ENCODE data around the gene CADM1. TPM values are rescaled to one million over a fixed set of nuclear protein-coding genes. Genes with fewer than 3 reads are reported as not detected.

Gene CADM1
- total RNA-seq, 6 experiments from 2014 or later, result 21.1 to 56.7 (median 30.6) TPM

GRCh38 chr11:115304774-115305472, 199.3 kb downstream of the CADM1 start:
- Histone ChIP-seq H3K9me3 (no peaks in the 10 kb centered on the region), H3K4me3 (no peak overlapping the region), H3K4me1 (no peaks in the 10 kb centered on the region), H3K36me3 (no peaks in the 10 kb centered on the region), H3K27ac (no peak overlapping the region), H3K27me3 (no peaks in the 10 kb centered on the region)
- TF ChIP-seq CTCF (IDR thresholded peaks at IDR 0.05) (no peak), POLR2A (IDR thresholded peaks at IDR 0.05) (no peak)
- DNase-seq, result no peak
- intact Hi-C loops (cut with DNase I), result no loop called here
- WGBS (ENCODE audit: insufficient coverage, low coverage, low lambda C conversion rate, missing lambda C conversion rate), result 82% methylated on average over 5 of the region's 6 CpGs
- ATAC-seq, result no peak

- DNase-seq (no peak), ATAC-seq (no peak)
- no peaks in the 10 kb centered on the region for H3K4me1 ChIP-seq
- TF ChIP-seq CTCF (IDR thresholded peaks at IDR 0.05) (no peak), POLR2A (IDR thresholded peaks at IDR 0.05) (no peak)
- no peaks in the 10 kb centered on the region for H3K36me3 ChIP-seq
- H3K4me3 ChIP-seq, result no peak overlapping the region
- H3K27me3 ChIP-seq, result no peaks in the 10 kb centered on the region
- H3K27ac ChIP-seq, result no peak overlapping the region
- H3K9me3 ChIP-seq, result no peaks in the 10 kb centered on the region
- intact Hi-C loops (cut with DNase I), result no loop called here
- 85% methylated on average over 2 of the region's 2 CpGs for WGBS (ENCODE audit: insufficient coverage, low coverage, low lambda C conversion rate, missing lambda C conversion rate)
These were observed 200.2 kb downstream of the CADM1 start for GRCh38 chr11:115303929-115304531.

GRCh38 chr11:115302946-115303703, 201.1 kb downstream of the CADM1 start:
- intact Hi-C loops (cut with DNase I), result no loop called here
- H3K9me3 ChIP-seq, result no peaks in the 10 kb centered on the region
- H3K4me3 ChIP-seq, result no peak overlapping the region
- TF ChIP-seq POLR2A (IDR thresholded peaks at IDR 0.05) (no peak), CTCF (IDR thresholded peaks at IDR 0.05) (no peak)
- no peaks in the 10 kb centered on the region for H3K4me1 ChIP-seq
- H3K27ac ChIP-seq, result no peak overlapping the region
- no peaks in the 10 kb centered on the region for H3K36me3 ChIP-seq
- 59% methylated on average over 5 of the region's 5 CpGs for WGBS (ENCODE audit: insufficient coverage, low coverage, low lambda C conversion rate, missing lambda C conversion rate)
- ATAC-seq, result no peak
- H3K27me3 ChIP-seq, result no peaks in the 10 kb centered on the region
- DNase-seq, result no peak

GRCh38 chr11:115300660-115301428, 203.4 kb downstream of the CADM1 start:
- Histone ChIP-seq H3K4me3 (no peak overlapping the region), H3K27ac (no peak overlapping the region), H3K27me3 (no peaks in the 10 kb centered on the region), H3K9me3 (no peaks in the 10 kb centered on the region), H3K36me3 (no peaks in the 10 kb centered on the region), H3K4me1 (no peaks in the 10 kb centered on the region)
- intact Hi-C loops (cut with DNase I), result no loop called here
- ATAC-seq (no peak), DNase-seq (no peak)
- TF ChIP-seq POLR2A (IDR thresholded peaks at IDR 0.05), result no peak
- TF ChIP-seq CTCF (IDR thresholded peaks at IDR 0.05), result no peak
- WGBS (ENCODE audit: insufficient coverage, low coverage, low lambda C conversion rate, missing lambda C conversion rate), result 75% methylated on average over 5 of the region's 5 CpGs

All from right lobe of liver (tissue), 6 donors.